SK-N-SH treated with all-trans-retinoic acid at 6 μM for 48 hours (cell line): ENCODE data around the gene COL6A1.

Experiments used
- ARNTL ChIP-seq: fragments of 450-650 bp; formaldehyde crosslinking; IDR thresholded peaks from 2 replicates; pipeline ENCODE4 v1.5.0; 2020; ENCODE audit warnings: low read depth, mild to moderate bottlenecking, moderate library complexity, borderline replicate concordance
- GLIS3 ChIP-seq: fragments of 250-450 bp; sonication (Bioruptor Pico); IDR thresholded peaks from 2 replicates; pipeline ENCODE4 v1.5.0; 2020; ENCODE audit warnings: mild to moderate bottlenecking, moderate library complexity
- PATZ1 ChIP-seq: fragments of 250-450 bp; sonication (Bioruptor Pico); IDR thresholded peaks from 2 replicates; pipeline ENCODE4 v1.8.0; 2020; ENCODE audit warnings: mild to moderate bottlenecking, moderate library complexity, borderline replicate concordance
- RARB ChIP-seq: fragments of 250-450 bp; sonication (Bioruptor Pico); IDR thresholded peaks from 2 replicates; pipeline ENCODE4 v1.8.0; 2021; ENCODE audit warnings: mild to moderate bottlenecking, moderate library complexity
- SNAI2 ChIP-seq: fragments of 250-450 bp; sonication (Bioruptor Pico); IDR thresholded peaks from 2 replicates; pipeline ENCODE4 v1.5.0; 2020; ENCODE audit warnings: mild to moderate bottlenecking, moderate library complexity
- ZC3H10 ChIP-seq: fragments of 250-450 bp; sonication (Bioruptor Pico); IDR thresholded peaks from 2 replicates; pipeline ENCODE4 v1.5.1; 2021; ENCODE audit warnings: mild to moderate bottlenecking, moderate library complexity
- ZFP3 ChIP-seq: fragments of 250-450 bp; sonication (Bioruptor Pico); IDR thresholded peaks from 2 replicates; pipeline ENCODE4 v1.5.0; 2020; ENCODE audit warnings: mild to moderate bottlenecking, moderate library complexity
- ZFP30 ChIP-seq: fragments of 450-650 bp; formaldehyde crosslinking; IDR thresholded peaks from 2 replicates; pipeline ENCODE4 v1.5.0; 2022; ENCODE audit warnings: mild to moderate bottlenecking, moderate library complexity
- ZNF565 ChIP-seq: fragments of 450-650 bp; formaldehyde crosslinking; conservative IDR thresholded peaks from 2 replicates; pipeline ENCODE4 v1.5.0; 2020; ENCODE audit warnings: low read depth, mild to moderate bottlenecking, moderate library complexity
- ZNF8 ChIP-seq: fragments of 450-650 bp; formaldehyde crosslinking; IDR thresholded peaks from 2 replicates; pipeline ENCODE4 v1.5.0; 2020; ENCODE audit warnings: mild to moderate bottlenecking, moderate library complexity
- TF ChIP-seq, protein P1 (sequence below): fragments of 250-450 bp; sonication (Bioruptor Pico); IDR thresholded peaks from 2 replicates; pipeline ENCODE4 v1.5.1; 2021; ENCODE audit warnings: mild to moderate bottlenecking, moderate library complexity
- TF ChIP-seq, protein P2 (sequence below): fragments of 250-450 bp; sonication (Bioruptor Pico); IDR thresholded peaks from 2 replicates; pipeline ENCODE4 v1.5.1; 2020; ENCODE audit warnings: low read depth, mild to moderate bottlenecking, moderate library complexity

DNA sequence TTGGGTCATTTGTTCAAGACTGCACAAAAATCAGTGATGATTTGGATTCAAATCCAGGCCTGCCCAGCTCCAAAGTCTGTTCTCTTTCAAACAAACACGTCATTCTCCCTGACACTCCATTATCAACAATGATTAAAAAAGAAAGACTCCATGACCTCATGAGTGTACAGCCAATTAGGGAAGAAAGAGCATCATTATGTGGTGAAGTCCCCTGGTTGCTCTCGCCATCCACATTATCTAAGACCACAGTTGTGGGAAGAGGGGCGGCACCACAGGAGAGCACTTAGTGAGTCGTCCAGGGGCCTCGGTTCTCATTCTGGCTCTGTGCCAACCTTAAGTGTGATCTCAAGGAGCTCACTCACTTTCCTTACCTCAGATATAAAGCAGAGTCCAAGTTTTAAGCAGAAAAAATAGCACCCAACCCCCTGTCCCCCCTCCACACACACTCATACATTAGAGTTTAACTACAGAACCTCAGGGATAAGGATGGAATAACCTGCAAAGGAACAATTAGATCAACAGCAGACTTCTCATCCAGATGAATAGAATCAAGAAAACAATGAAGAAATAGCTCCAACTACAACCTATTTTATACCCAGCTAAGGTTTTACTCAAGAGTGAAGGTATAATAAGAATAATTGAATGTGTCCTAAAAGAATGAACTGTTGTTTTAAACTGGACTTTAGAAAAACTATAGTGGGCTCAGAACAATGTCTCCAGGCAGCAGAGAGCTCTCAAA is 47.8 kb downstream of the COL6A1 start:
- no peak for TF ChIP-seq ZC3H10
- TF ChIP-seq, protein P1, sequence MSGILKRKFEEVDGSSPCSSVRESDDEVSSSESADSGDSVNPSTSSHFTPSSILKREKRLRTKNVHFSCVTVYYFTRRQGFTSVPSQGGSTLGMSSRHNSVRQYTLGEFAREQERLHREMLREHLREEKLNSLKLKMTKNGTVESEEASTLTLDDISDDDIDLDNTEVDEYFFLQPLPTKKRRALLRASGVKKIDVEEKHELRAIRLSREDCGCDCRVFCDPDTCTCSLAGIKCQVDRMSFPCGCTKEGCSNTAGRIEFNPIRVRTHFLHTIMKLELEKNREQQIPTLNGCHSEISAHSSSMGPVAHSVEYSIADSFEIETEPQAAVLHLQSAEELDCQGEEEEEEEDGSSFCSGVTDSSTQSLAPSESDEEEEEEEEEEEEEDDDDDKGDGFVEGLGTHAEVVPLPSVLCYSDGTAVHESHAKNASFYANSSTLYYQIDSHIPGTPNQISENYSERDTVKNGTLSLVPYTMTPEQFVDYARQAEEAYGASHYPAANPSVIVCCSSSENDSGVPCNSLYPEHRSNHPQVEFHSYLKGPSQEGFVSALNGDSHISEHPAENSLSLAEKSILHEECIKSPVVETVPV (CRISPR knock-in tag), result no peak
- no peak for TF ChIP-seq PATZ1 (CRISPR knock-in tag)
- no peak for TF ChIP-seq ZFP30 (CRISPR knock-in tag)
- no peak for TF ChIP-seq ZNF565 (CRISPR knock-in tag)
- no peak for TF ChIP-seq RARB (CRISPR knock-in tag)
- no peak for TF ChIP-seq GLIS3 (CRISPR knock-in tag)
- no peak for TF ChIP-seq SNAI2 (CRISPR knock-in tag)
- TF ChIP-seq ARNTL (CRISPR knock-in tag), result no peak
- TF ChIP-seq ZNF8 (CRISPR knock-in tag), result no peak
- TF ChIP-seq ZFP3 (CRISPR knock-in tag), result no peak
- TF ChIP-seq, protein P2, sequence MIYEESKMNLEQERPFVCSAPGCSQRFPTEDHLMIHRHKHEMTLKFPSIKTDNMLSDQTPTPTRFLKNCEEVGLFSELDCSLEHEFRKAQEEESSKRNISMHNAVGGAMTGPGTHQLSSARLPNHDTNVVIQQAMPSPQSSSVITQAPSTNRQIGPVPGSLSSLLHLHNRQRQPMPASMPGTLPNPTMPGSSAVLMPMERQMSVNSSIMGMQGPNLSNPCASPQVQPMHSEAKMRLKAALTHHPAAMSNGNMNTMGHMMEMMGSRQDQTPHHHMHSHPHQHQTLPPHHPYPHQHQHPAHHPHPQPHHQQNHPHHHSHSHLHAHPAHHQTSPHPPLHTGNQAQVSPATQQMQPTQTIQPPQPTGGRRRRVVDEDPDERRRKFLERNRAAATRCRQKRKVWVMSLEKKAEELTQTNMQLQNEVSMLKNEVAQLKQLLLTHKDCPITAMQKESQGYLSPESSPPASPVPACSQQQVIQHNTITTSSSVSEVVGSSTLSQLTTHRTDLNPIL (CRISPR knock-in tag), result no peak
